NCI-H2196 treated with DMSO at 0.1 percent for 48 hours (cell line): Measurements from ENCODE around the gene ADCY9.

Source experiments
- DNase-seq: peaks from one replicate; lab custom pipeline; 2025; ENCODE audit not compliant: unreplicated experiment; lab: John Stamatoyannopoulos, UW

ADCY9 gene

DNA sequence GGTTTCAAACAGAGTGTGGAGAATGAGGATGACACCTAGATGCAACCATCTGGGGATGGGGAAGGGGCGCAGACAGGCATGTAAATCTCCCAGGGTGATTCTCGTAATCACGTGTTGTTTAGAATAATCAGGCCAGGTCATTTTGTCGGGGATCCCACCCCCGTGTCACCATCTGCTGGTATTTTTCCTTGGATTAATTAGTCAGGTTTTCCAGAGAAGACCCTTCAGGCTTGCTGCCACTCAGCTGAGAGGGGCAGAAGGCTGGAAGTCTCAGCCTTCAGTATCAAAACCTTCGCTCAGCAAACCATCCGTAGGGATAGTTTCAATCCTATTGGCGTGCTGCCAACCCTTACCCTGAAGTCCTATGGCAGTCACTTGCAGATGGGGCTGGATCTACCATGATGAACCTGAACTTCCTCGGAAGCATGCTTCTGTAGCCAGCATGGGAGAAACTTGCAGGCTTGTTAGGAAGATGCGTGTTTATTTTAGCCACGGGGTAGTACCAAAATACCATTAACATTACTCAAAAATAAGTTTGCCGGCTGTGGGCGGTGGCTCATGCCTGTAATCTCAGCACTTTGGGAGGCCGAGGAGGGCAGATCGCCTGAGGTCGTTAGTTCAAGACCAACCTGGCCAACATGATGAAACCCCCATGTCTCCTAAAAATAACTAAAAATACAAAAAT lies 7.5 kb upstream of the ADCY9 start:
- no peak for DNase-seq

DNA sequence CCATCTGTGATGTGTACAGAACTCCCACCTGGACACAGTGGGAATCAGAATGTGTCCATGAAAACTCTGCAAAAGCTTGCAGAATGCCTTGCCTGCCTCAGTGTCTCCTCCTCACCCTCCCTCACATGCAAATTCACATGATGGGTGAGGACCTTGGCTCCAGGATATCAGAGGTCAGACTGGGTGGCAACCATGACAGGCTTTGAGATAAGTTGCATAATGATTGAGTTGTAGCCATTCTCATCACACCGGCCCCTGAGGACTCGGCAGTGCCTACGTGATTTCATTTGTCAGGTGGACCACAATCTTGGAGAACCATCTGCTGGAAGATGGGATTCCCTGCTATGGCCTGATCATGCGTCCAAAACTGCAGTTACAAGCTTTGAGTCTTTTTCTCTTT lies 3.9 kb upstream of the ADCY9 start:
- DNase-seq = no peak

- no peak for DNase-seq
These were observed 972 bp upstream of the ADCY9 start for GRCh38 chr16:4117250-4117578.

DNA sequence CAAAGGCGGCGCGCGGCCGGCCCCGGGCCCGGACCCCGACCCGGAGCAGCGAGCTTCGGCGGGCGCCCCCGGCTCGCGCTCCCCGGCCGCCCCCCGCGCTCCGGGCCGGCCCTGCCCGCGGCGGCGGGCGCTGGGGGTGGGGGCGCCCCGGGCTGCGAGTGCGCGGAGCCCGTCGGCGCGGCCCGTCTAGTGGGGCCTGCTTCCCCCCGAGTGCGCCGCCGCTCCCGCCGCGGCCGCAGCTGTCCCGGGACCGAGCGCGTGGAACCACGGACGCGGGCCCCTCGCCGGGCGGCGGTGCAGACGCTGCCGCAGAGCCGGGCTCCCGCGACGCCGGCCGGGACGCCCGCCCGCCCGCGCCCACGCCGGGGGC lies 308 bp downstream of the ADCY9 start:
- no peak for DNase-seq

GRCh38 chr16:4115209-4115948 lies 863 bp downstream of the ADCY9 start:
- no peak for DNase-seq

GRCh38 chr16:4114257-4115208 lies 1.7 kb downstream of the ADCY9 start:
- DNase-seq = no peak

DNA sequence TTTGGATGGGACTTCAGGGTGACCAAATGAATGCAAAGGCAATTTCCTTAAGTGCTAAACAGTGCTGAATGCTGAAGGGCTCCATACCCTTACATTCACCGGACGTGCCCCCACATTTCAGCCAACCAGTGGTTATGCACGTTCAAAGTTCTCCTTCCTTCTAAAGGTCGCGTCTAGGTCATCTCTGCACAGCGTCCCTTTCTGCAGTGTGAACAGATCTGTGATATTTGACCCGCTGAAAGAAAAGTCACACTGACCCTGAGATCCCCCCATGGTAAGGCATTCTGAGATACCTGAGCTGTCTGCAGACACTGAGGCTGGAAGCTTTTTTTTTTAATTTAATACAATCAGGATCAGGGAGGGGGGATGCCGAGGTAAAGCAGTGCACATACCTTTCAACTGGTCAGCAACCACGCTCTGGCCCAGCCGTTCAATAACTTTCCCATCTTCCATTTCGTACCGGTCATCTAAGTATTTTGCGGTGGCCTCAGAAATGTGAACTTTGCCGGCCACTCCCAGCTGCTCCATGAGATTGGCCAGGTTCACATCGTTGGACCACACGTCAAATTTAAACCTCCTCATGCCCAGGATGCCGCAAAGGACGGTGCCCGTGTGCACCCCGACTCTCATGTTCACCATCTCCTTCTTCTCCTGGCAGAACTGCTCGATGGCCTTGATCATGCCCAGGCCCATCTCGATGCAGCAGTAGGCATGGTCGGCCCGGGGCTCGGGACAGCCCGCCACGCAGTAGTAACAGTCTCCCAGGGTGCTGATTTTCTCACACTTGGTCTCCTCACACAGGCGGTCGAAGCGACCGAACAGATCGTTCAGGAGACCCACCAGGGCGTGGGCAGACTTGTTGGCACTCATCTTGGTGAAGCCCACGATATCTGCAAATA lies 2.6 kb downstream of the ADCY9 start:
- DNase-seq = no peak

DNA sequence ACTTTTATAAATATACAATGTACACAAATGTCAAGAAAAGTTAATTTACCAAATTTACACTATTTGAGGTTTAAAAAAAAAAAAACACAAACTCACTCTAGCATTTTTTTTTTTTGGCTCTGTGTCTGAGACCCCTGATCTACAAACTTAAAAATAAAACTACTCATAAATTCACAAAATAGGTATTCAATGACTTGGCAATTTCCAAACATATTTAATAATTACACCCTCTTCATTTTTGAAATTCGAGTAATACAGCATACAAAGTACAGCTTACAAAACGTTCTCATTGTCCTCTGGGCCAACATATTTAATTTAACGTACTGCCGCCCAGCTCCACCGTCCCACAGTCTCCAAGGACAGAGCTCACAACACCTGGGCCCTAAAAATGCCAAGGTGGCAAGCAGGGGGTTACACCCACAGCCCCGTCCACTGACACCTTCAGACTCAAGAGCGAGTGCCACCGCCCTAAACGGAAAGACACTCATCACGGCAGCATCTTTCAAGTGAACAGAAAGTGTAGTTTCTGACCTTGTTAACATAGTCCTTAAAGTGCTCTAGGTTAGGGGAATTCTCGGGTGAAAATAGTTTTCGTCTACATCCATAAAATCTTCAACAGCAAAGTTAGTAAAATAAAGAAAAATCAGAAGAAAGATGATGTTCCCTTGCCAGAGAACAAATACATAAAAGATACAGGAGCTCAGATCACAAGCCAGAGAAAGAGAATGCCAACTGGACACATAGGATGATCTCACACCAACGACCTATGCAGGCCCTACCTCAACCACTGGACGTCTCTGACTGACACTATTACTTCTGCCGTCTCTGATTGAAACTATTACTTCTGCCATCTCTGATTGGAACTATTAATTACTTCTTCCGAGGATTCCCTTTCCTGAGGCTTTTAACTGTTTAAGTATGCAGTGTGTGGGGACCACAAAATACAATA lies 4.2 kb downstream of the ADCY9 start:
- DNase-seq = no peak

DNA sequence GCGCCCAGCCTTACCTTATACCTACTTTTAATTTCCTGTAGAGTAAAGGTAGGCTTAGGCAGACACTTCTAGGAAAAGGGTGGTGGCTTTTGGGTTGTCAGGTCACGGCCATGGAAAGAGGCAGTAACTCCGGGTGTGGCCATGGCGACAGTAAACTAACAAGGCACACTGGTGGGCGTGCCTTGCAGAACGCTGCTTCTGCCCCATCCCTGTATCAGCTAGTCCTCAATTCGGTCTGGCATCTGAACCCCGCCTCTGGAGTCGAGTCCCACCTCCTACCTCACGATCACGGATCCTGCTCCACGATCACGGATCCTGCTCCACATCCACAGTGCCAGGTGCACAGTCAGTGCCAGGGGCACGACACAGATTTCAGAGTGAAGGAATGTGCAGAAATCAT lies 5.6 kb downstream of the ADCY9 start:
- DNase-seq = no peak

DNA sequence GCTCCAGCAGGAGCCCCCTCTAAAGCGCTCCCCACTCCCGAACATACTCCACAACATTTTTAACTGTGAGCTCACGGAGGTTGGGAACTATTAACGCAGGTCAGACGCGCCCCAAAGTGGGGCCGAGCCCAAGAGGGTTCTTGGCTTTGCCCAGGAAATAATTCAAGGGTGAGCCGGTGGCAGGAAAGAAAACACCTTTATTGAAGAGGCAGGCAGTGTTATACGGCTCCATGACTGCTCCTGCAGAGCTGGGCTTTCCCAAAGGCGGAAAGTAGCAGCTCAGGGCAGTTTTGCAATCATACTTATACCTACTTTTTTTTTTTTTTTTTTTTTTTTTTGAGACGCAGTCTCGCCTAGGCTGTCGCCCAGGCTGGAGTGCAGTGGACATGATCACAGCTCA lies 6.2 kb downstream of the ADCY9 start:
- DNase-seq = no peak

GRCh38 chr16:4109250-4109736 lies 6.9 kb downstream of the ADCY9 start:
- no peak for DNase-seq

DNA sequence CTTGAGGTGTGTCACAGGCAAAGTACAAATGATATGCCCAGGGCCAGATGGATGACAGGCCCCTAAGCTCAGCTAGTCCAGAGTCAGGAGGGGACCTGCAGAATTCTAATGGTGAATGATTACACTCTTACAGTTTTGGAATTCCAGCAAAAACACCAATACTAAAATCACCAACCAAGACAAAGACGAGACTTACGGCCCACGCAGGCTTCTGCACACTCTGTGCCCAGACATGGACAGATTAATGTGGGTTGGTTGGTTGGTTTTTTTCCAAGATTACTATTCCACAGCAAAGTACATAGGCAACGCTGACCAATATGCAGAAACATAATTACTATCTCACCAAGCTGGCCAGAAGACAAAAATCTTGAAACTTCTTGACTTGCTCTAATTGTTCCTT lies 9.7 kb downstream of the ADCY9 start:
- no peak for DNase-seq

DNA sequence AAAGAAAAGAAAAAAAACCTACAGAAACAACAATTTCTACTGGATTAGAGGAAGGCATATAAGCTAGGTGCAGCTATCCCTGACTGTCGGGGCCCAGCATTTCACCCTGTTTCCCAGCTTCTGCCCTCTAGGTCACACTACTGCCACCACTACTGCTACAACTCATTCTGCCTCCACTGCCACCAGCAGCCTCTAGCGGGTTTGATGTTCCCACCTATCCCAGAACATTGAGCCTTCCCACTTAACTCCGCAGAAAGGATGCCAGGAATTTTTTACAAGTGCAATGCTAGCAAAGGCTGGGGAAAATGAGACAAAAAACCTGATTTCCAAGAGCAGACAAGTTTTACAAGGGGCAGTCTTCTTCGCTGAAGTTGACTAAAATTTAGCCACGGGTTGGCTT lies 10.4 kb downstream of the ADCY9 start:
- DNase-seq = no peak

DNA sequence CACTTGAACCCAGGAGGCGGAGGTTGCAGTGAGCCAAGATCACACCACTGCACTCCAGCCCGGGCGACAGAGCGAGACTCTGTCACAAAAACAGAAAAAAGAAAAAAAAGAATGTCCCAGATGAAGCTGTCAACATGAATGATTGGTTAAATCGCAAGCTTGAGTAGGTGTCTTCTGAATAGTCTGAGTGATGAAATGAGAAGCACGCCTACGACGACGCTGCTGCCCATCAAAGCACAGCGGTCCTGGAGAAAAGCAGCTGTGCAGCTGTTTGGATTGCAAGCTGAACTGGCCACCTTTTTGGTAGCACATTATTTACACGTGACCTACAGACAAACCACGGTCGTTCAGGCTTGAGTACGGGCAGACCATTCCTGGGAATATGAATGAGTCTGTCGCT lies 12.5 kb downstream of the ADCY9 start:
- no peak for DNase-seq

DNA sequence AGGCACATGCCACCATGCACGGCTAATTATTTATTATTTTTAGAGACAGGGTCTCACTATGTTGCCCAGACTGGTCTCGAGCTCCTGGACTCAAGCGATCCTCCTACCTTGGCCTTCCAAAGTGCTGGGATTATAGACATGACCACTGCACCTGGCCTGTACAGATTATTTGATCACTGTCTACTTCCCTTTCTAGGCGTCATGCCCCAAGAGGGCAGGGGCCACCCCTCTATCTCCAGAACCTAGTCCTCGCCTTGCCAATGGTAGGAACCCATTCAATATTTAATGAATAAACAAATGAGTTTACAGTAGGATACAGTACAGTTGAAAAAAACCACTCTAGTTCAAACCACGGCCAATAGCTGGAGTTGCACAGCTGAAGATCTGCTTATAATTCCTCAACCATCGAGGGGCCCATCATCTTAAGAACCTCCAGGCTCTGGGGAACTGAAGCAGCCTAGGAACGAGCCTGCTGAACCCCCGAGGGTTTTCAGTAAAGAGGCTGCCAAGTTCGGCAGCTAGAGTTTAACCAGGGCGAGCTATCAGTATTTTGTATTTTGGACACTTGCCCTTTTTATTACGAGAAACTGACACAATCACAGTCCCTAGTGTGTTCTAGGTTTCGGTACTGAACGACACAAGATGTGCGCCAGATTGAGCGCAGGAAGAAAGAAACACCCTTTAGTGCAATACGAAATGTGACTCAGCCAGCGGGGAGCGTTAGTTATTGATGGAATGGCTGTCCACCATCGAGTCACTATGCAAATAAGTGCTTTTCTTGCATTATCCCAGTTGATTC lies 14.6 kb downstream of the ADCY9 start:
- no peak for DNase-seq

GRCh38 chr16:4098501-4098900 lies 17.7 kb downstream of the ADCY9 start:
- DNase-seq = no peak

GRCh38 chr16:4097826-4098240 lies 18.4 kb downstream of the ADCY9 start:
- no peak for DNase-seq

- no peak for DNase-seq
These were observed 19.7 kb downstream of the ADCY9 start for GRCh38 chr16:4096509-4096908.
